ENCODE data around the gene COX15. TPM values are rescaled to one million over a fixed set of nuclear protein-coding genes. Genes with fewer than 3 reads are reported as not detected.

The COX15 gene
- total RNA-seq, 1 donor from 2014 or later = 44.5 TPM

DNA sequence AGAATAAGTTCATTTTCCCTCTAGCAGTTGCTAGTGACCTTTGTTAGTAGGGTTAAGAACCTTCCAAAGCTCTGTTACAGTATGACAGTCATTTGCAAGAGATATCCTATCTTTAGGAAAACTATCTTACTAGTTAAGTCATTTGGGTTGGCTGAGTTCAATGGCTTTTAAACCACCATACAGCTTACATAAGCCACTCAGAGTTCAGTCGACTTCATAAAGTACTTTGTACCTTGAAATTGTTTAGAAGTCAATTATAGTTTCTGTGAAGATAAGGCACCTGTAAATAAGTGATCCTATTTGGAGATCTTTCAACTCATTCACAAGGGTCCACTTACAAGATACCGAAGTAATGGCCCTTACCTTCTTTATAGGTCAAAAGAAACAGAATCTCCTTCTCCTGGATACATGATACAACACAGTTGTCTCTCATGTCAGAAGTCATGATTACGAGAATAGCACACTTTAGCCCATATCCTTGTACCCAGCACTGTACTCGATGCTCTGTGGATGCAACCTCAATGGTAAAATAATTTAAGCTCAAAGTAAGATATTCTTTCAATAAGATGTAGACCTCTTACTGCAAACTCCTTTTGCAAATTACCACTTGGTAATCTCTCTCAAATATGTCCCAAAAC, 38.6 kb upstream of the COX15 start:
- DNase-seq = no peak
- Mint-ChIP-seq H3K36me3 (ENCODE audit: low read depth) (no peaks in the 10 kb centered on the region), H3K4me3 (no peak overlapping the region), H3K4me1 (peaks cover 5% of the 10 kb centered on the region), H3K27me3 (no peaks in the 10 kb centered on the region), H3K9me3 (no peaks in the 10 kb centered on the region), H3K27ac (no peak overlapping the region)
- no peak for ATAC-seq (ENCODE audit: low read depth)
- CTCF ChIA-PET = no interaction called here
- POLR2A ChIA-PET = no interaction called here
- no peak for TF ChIP-seq CTCF (IDR thresholded peaks at IDR 0.05)
- intact Hi-C loops (cut with micrococcal nuclease) = no loop called here

- DNase-seq (no peak), ATAC-seq (ENCODE audit: low read depth) (no peak)
- no peak for TF ChIP-seq CTCF (IDR thresholded peaks at IDR 0.05)
- Mint-ChIP-seq H3K4me1 (peaks cover 6% of the 10 kb centered on the region), H3K9me3 (no peaks in the 10 kb centered on the region), H3K36me3 (ENCODE audit: low read depth) (no peaks in the 10 kb centered on the region), H3K4me3 (no peak overlapping the region), H3K27ac (no peak overlapping the region), H3K27me3 (no peaks in the 10 kb centered on the region)
- POLR2A ChIA-PET = no interaction called here
- intact Hi-C loops (cut with micrococcal nuclease) = no loop called here
- CTCF ChIA-PET = no interaction called here
Observed at GRCh38 chr10:99769706-99770105, 37.8 kb upstream of the COX15 start.

DNA sequence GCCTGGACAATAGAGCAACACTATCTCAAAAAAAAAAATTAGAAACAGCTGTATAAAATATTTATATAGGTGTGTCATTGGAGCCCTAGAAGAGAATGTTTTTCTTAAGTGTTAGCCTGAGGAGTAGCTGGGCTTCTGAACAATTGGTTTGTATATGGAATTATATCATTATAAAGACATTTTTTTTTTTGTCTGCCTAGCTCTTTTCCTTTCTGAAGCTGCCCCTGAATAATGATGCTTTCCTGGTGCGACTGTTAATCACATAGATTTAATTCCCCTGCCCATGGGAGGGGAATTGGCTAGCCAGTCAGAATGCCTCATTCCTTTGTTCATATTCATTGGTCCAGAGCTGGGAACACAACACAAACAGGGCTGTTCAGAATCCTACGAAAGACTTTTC, 36.6 kb upstream of the COX15 start:
- TF ChIP-seq CTCF (IDR thresholded peaks at IDR 0.05) = no peak
- H3K4me1 Mint-ChIP-seq = peaks cover 8% of the 10 kb centered on the region
- CTCF ChIA-PET = no interaction called here
- no peak for DNase-seq
- ATAC-seq (ENCODE audit: low read depth) = no peak
- no peaks in the 10 kb centered on the region for H3K9me3 Mint-ChIP-seq
- intact Hi-C loops (cut with micrococcal nuclease) = no loop called here
- no peak overlapping the region for H3K27ac Mint-ChIP-seq
- H3K27me3 Mint-ChIP-seq = no peaks in the 10 kb centered on the region
- H3K36me3 Mint-ChIP-seq (ENCODE audit: low read depth) = peaks cover 2% of the 10 kb centered on the region
- POLR2A ChIA-PET = no interaction called here
- no peak overlapping the region for H3K4me3 Mint-ChIP-seq

DNA sequence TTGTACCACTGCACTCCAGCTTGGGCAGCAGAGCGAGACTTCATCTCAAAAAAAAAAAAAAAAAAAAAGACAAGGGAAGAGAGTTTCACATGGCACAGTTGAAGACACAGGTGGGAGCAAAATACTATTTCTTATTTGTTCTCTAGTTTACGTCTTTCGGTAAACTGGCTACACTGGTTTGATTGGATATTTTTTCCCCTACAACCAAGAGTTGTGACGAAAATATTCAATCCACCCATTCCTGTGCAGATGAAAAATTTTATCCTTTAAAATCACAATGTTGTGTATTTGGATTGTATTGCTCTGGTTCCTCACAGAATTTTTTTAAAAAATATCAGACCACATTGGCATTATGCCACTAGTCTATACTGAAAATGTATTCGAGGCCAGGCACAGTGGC, 36.0 kb upstream of the COX15 start:
- H3K36me3 Mint-ChIP-seq (ENCODE audit: low read depth) = peaks cover 5% of the 10 kb centered on the region
- POLR2A ChIA-PET = interaction anchor here (0.6 kb wide), 1 partner anchor 28 kb away, joined by 6 read pairs; no protein-coding TSS in a partner anchor
- H3K27me3 Mint-ChIP-seq = no peaks in the 10 kb centered on the region
- no peak for TF ChIP-seq CTCF (IDR thresholded peaks at IDR 0.05)
- no peak for DNase-seq
- CTCF ChIA-PET = no interaction called here
- ATAC-seq (ENCODE audit: low read depth) = no peak
- H3K4me3 Mint-ChIP-seq = no peak overlapping the region
- H3K4me1 Mint-ChIP-seq = peaks cover 8% of the 10 kb centered on the region
- peaks cover 3% of the 10 kb centered on the region for H3K9me3 Mint-ChIP-seq
- intact Hi-C loops (cut with micrococcal nuclease) = no loop called here
- no peak overlapping the region for H3K27ac Mint-ChIP-seq

DNA sequence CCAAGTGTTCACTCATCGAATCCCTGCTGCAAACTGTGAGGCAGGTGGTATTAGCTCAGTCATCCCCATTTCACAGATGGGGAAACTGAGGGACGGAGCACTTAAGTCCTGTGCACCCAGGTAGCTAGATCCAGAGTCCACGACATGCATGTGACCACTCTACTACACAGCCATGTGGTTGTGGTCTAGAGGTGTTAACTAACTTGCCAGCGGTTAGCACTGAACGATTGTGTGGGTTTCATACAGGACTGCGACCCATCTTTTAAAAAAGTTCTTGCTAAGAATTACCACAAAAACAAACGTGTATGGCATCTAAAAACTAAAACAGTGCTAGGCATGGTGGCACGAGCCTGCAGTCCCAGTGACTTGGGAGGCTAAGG, 34.4 kb upstream of the COX15 start:
- no peak for DNase-seq
- no peak for ATAC-seq (ENCODE audit: low read depth)
- no peak overlapping the region for H3K27ac Mint-ChIP-seq

More for the DNA sequence above, 34.4 kb upstream of the COX15 start:
- Mint-ChIP-seq H3K9me3 (peaks cover 3% of the 10 kb centered on the region), H3K4me1 (peaks cover 8% of the 10 kb centered on the region), H3K4me3 (no peak overlapping the region), H3K27me3 (no peaks in the 10 kb centered on the region), H3K36me3 (ENCODE audit: low read depth) (peaks cover 14% of the 10 kb centered on the region)
- ChIA-PET POLR2A (interaction anchor here (0.7 kb wide), 1 partner anchor 447 kb away, joined by 4 read pairs; no protein-coding TSS in a partner anchor), CTCF (no interaction called here)
- intact Hi-C loops (cut with micrococcal nuclease) = no loop called here
- TF ChIP-seq CTCF (IDR thresholded peaks at IDR 0.05) = no peak
